Ascending aorta (tissue), 2 donors: ENCODE data around the gene PSMB2. TPM values are rescaled to one million over a fixed set of nuclear protein-coding genes. Genes with fewer than 3 reads are reported as not detected.

Source experiments
- DNase-seq, 2 donors: peaks; one replicate each; pipeline ENCODE4 v3.0.0-alpha.2; 2019; ENCODE audit warnings: low spot score in 2 of 2
- H3K27ac ChIP-seq, 2 donors: fragments of 200-600 bp; sonication (generic); one replicate each; pipeline ENCODE4 v1.5.1; 2016 to 2017; ENCODE audit warnings: mild to moderate bottlenecking in 1 of 2
- H3K27me3 ChIP-seq: fragments of 200-600 bp; sonication (generic); one replicate; pipeline ENCODE4 v1.5.1; 2017
- H3K36me3 ChIP-seq, 2 donors: fragments of 200-600 bp; sonication (generic); one replicate each; pipeline ENCODE4 v1.5.1; 2016
- H3K4me1 ChIP-seq, 2 donors: fragments of 200-600 bp; sonication (generic); one replicate each; pipeline ENCODE4 v1.5.1; 2016 to 2017; ENCODE audit warnings: mild to moderate bottlenecking in 1 of 2
- H3K4me3 ChIP-seq, 2 donors: fragments of 200-600 bp; sonication (generic); one replicate each; pipeline ENCODE4 v1.5.1; 2016 to 2017; ENCODE audit warnings: mild to moderate bottlenecking in 1 of 2
- H3K9me3 ChIP-seq, 2 donors: fragments of 200-600 bp; sonication (generic); one replicate each; pipeline ENCODE4 v1.5.1; 2016
- CTCF ChIP-seq, 3 experiments: fragments of 200-600 bp in 2 of 3; fragments of 450-650 bp in 1 of 3; sonication (generic) in 2 of 3; IDR thresholded peaks; one replicate each; pipeline ENCODE4 v1.5.1; 2016 to 2019; ENCODE audit warnings: antibody characterized with exemption in 3 of 3, mild to moderate bottlenecking in 1 of 3, moderate library complexity in 1 of 3
- intact Hi-C: fragments of 100-400 bp; cut with DNase I; formaldehyde crosslinking; loops from one replicate; pipeline ENCODE4 v1.15.1; 2023
- total RNA-seq: library from RNA; depleted of rRNA; stranded (reverse); fragments of >200 nt; gene quantifications from one replicate; pipeline ENCODE4 v1.1.0, GENCODE V29; 2016

Gene PSMB2
- total RNA-seq, 1 donor from 2014 or later, result 54.0 TPM

GRCh38 chr1:35557118-35557610, 84.2 kb downstream of the PSMB2 start, which contains the start of gene KIAA0319L:
Gene KIAA0319L (minus strand): TSS chr1:35557403. CDS start chr1:35554491, 2,912 bp downstream.
- no peaks in the 10 kb centered on the region for H3K27me3 ChIP-seq
- intact Hi-C loops, result loop anchor here (2.0 to 5.0 kb wide), 6 partner anchors 18 to 364 kb away; partner anchors contain the start of genes C1orf216, PSMB2 and SFPQ
- no peak for TF ChIP-seq CTCF (IDR thresholded peaks at IDR 0.05)
- H3K9me3 ChIP-seq, result no peaks in the 10 kb centered on the region
- peak in 1 of 2 donors; percentile 94 for DNase-seq
- H3K4me3 ChIP-seq, result peak within 1 kb of the TSS; percentile 85 to 98
- peaks cover 8 to 20% of the 10 kb centered on the region in 2 donors for H3K36me3 ChIP-seq
- H3K27ac ChIP-seq, result peak within 1 kb of the TSS; percentile 95 to 97
- H3K4me1 ChIP-seq, result peaks cover 4 to 46% of the 10 kb centered on the region in 2 donors

GRCh38 chr1:35556484-35557117, 84.7 kb downstream of the PSMB2 start:
- no peaks in the 10 kb centered on the region for H3K9me3 ChIP-seq
- peak overlapping the region; percentile 95 to 97 for H3K27ac ChIP-seq
- DNase-seq, result no peak
- H3K27me3 ChIP-seq, result no peaks in the 10 kb centered on the region
- peaks cover 4 to 45% of the 10 kb centered on the region in 2 donors for H3K4me1 ChIP-seq
- no peak for TF ChIP-seq CTCF (IDR thresholded peaks at IDR 0.05)
- H3K4me3 ChIP-seq, result peak overlapping the region; percentile 85 to 98
- intact Hi-C loops, result loop anchor here (2.0 to 5.0 kb wide), 6 partner anchors 18 to 364 kb away; partner anchors contain the start of genes C1orf216, PSMB2 and SFPQ
- H3K36me3 ChIP-seq, result peaks cover 14 to 24% of the 10 kb centered on the region in 2 donors

- H3K9me3 ChIP-seq, result no peaks in the 10 kb centered on the region
- intact Hi-C loops, result loop anchor here (2.0 to 5.0 kb wide), 6 partner anchors 17 to 363 kb away; partner anchors contain the start of genes C1orf216, PSMB2 and SFPQ
- peaks cover 4 to 37% of the 10 kb centered on the region in 2 donors for H3K4me1 ChIP-seq
- H3K36me3 ChIP-seq, result peaks cover 14 to 29% of the 10 kb centered on the region in 2 donors
- peak overlapping the region; percentile 85 to 98 for H3K4me3 ChIP-seq
- H3K27me3 ChIP-seq, result no peaks in the 10 kb centered on the region
- no peak overlapping the region for H3K27ac ChIP-seq
- DNase-seq, result no peak
- no peak for TF ChIP-seq CTCF (IDR thresholded peaks at IDR 0.05)
Observed at GRCh38 chr1:35555601-35556477, 85.5 kb downstream of the PSMB2 start.

- H3K27ac ChIP-seq, result no peak overlapping the region
- H3K36me3 ChIP-seq, result peaks cover 14 to 31% of the 10 kb centered on the region in 2 donors
- no peak for DNase-seq
- H3K27me3 ChIP-seq, result no peaks in the 10 kb centered on the region
- intact Hi-C loops, result loop anchor here (5.0 kb wide), 2 partner anchors 87 to 217 kb away; partner anchors contain the start of gene PSMB2
- no peaks in the 10 kb centered on the region for H3K9me3 ChIP-seq
- H3K4me1 ChIP-seq, result peaks cover 2 to 31% of the 10 kb centered on the region in 2 donors
- TF ChIP-seq CTCF (IDR thresholded peaks at IDR 0.05), result no peak
- no peak overlapping the region for H3K4me3 ChIP-seq
Observed at GRCh38 chr1:35555212-35555584, 86.1 kb downstream of the PSMB2 start.
